HS-27A (cell line): ENCODE measurements around the gene WNT7B.

Source experiments
- DNase-seq: peaks from one replicate; pipeline ENCODE4 v3.0.0-alpha.2; 2012; ENCODE audit warnings: low read depth, missing footprints

WNT7B gene

GRCh38 chr22:45953178-45953577, 23.8 kb downstream of the WNT7B start:
- no peak for DNase-seq

GRCh38 chr22:45952553-45952952, 24.4 kb downstream of the WNT7B start:
- no peak for DNase-seq

- DNase-seq: no peak
These were observed 24.8 kb downstream of the WNT7B start for GRCh38 chr22:45952151-45952550.

- no peak for DNase-seq
These were observed 27.1 kb downstream of the WNT7B start for GRCh38 chr22:45949891-45950290.

GRCh38 chr22:45949258-45949870, 27.6 kb downstream of the WNT7B start:
- DNase-seq: no peak

- no peak for DNase-seq
These were observed 28.8 kb downstream of the WNT7B start for GRCh38 chr22:45948081-45948648.

GRCh38 chr22:45946805-45947600, 30.0 kb downstream of the WNT7B start:
- no peak for DNase-seq

- DNase-seq: no peak
These were observed 31.3 kb downstream of the WNT7B start for GRCh38 chr22:45945621-45946106.

- DNase-seq: no peak
These were observed 34.0 kb downstream of the WNT7B start for GRCh38 chr22:45942787-45943493.

GRCh38 chr22:45942344-45942743, 34.6 kb downstream of the WNT7B start:
- no peak for DNase-seq

GRCh38 chr22:45938913-45939312, 38.0 kb downstream of the WNT7B start:
- DNase-seq: no peak

GRCh38 chr22:45937960-45938359, 39.0 kb downstream of the WNT7B start:
- DNase-seq: no peak

GRCh38 chr22:45935573-45935972, 41.4 kb downstream of the WNT7B start:
- no peak for DNase-seq

- peak; percentile 56 for DNase-seq
These were observed 42.2 kb downstream of the WNT7B start for GRCh38 chr22:45934659-45935341.

- no peak for DNase-seq
These were observed 42.8 kb downstream of the WNT7B start for GRCh38 chr22:45934168-45934564.

- DNase-seq: no peak
These were observed 43.3 kb downstream of the WNT7B start for GRCh38 chr22:45933506-45934167.

- DNase-seq: peak; percentile 42
These were observed 44.9 kb downstream of the WNT7B start for GRCh38 chr22:45932071-45932470.

GRCh38 chr22:45931042-45931441, 45.9 kb downstream of the WNT7B start:
- DNase-seq: no peak

GRCh38 chr22:45930324-45930723, 46.6 kb downstream of the WNT7B start:
- DNase-seq: no peak

- DNase-seq: no peak
These were observed 47.3 kb downstream of the WNT7B start for GRCh38 chr22:45929649-45930048.

GRCh38 chr22:45928726-45929368, 48.1 kb downstream of the WNT7B start:
- no peak for DNase-seq
